Measurements from ENCODE around the gene PPP1R3G.

Gene PPP1R3G

GRCh38 chr6:5080574-5080973 lies 4.6 kb upstream of the PPP1R3G start:
- peaks cover 15% of the 10 kb centered on the region for H3K4me1 ChIP-seq
- no peaks in the 10 kb centered on the region for H3K36me3 ChIP-seq (replicated peaks)
- H3K4me3 ChIP-seq, result no peak overlapping the region
- DNase-seq (ENCODE audit: low spot score in 2 of 2), result no peak
- no peaks in the 10 kb centered on the region for H3K27me3 ChIP-seq (ENCODE audit: low read depth)
- H3K9me3 ChIP-seq, result no peaks in the 10 kb centered on the region
- in situ Hi-C loops (cut with MboI; ENCODE audit: low sequenced_read_pairs), result no loop called here

GRCh38 chr6:5081182-5081581 lies 4.0 kb upstream of the PPP1R3G start:
- in situ Hi-C loops (cut with MboI; ENCODE audit: low sequenced_read_pairs), result no loop called here
- H3K27me3 ChIP-seq (ENCODE audit: low read depth), result no peaks in the 10 kb centered on the region

GRCh38 chr6:5081955-5082354 lies 3.2 kb upstream of the PPP1R3G start:
- no peaks in the 10 kb centered on the region for H3K27me3 ChIP-seq (ENCODE audit: low read depth)
- H3K4me1 ChIP-seq, result peaks cover 15% of the 10 kb centered on the region
- in situ Hi-C loops (cut with MboI; ENCODE audit: low sequenced_read_pairs), result no loop called here
- no peak for DNase-seq (ENCODE audit: low spot score in 2 of 2)
- H3K36me3 ChIP-seq (replicated peaks), result no peaks in the 10 kb centered on the region
- H3K9me3 ChIP-seq, result no peaks in the 10 kb centered on the region
- no peak overlapping the region for H3K4me3 ChIP-seq

More at GRCh38 chr6:5081182-5081581, 4.0 kb upstream of the PPP1R3G start:
- H3K9me3 ChIP-seq, result no peaks in the 10 kb centered on the region
- no peak for DNase-seq (ENCODE audit: low spot score in 2 of 2)
- H3K4me3 ChIP-seq, result no peak overlapping the region
- H3K36me3 ChIP-seq (replicated peaks), result no peaks in the 10 kb centered on the region
- peaks cover 15% of the 10 kb centered on the region for H3K4me1 ChIP-seq

GRCh38 chr6:5082487-5083306 lies 2.4 kb upstream of the PPP1R3G start:
- Histone ChIP-seq H3K9me3 (no peaks in the 10 kb centered on the region), H3K4me1 (peaks cover 15% of the 10 kb centered on the region), H3K4me3 (no peak overlapping the region), H3K36me3 (replicated peaks) (no peaks in the 10 kb centered on the region), H3K27me3 (ENCODE audit: low read depth) (no peaks in the 10 kb centered on the region)
- DNase-seq (ENCODE audit: low spot score in 2 of 2), result peak; percentile 63 to 83
- in situ Hi-C loops (cut with MboI; ENCODE audit: low sequenced_read_pairs), result no loop called here

GRCh38 chr6:5083307-5083583 lies 1.9 kb upstream of the PPP1R3G start:
- DNase-seq (ENCODE audit: low spot score in 2 of 2), result no peak
- peaks cover 15% of the 10 kb centered on the region for H3K4me1 ChIP-seq
- H3K27me3 ChIP-seq (ENCODE audit: low read depth), result no peaks in the 10 kb centered on the region
- in situ Hi-C loops (cut with MboI; ENCODE audit: low sequenced_read_pairs), result no loop called here
- H3K4me3 ChIP-seq, result no peak overlapping the region
- H3K36me3 ChIP-seq (replicated peaks), result no peaks in the 10 kb centered on the region
- no peaks in the 10 kb centered on the region for H3K9me3 ChIP-seq

GRCh38 chr6:5083813-5084359 lies 1.3 kb upstream of the PPP1R3G start:
- Histone ChIP-seq H3K4me1 (peaks cover 15% of the 10 kb centered on the region), H3K9me3 (no peaks in the 10 kb centered on the region), H3K27me3 (ENCODE audit: low read depth) (no peaks in the 10 kb centered on the region), H3K4me3 (no peak overlapping the region), H3K36me3 (replicated peaks) (no peaks in the 10 kb centered on the region)
- in situ Hi-C loops (cut with MboI; ENCODE audit: low sequenced_read_pairs), result no loop called here
- no peak for DNase-seq (ENCODE audit: low spot score in 2 of 2)

GRCh38 chr6:5084360-5084780 lies 771 bp upstream of the PPP1R3G start:
- Histone ChIP-seq H3K9me3 (no peaks in the 10 kb centered on the region), H3K4me1 (peaks cover 15% of the 10 kb centered on the region), H3K4me3 (peak overlapping the region; percentile 18), H3K27me3 (ENCODE audit: low read depth) (no peaks in the 10 kb centered on the region), H3K36me3 (replicated peaks) (no peaks in the 10 kb centered on the region)
- in situ Hi-C loops (cut with MboI; ENCODE audit: low sequenced_read_pairs), result no loop called here
- DNase-seq (ENCODE audit: low spot score in 2 of 2), result peak in 1 of 2 experiments; percentile 18

GRCh38 chr6:5085648-5086293 lies 630 bp downstream of the PPP1R3G start:
- in situ Hi-C loops (cut with MboI; ENCODE audit: low sequenced_read_pairs), result no loop called here
- H3K36me3 ChIP-seq (replicated peaks), result no peaks in the 10 kb centered on the region
- H3K4me1 ChIP-seq, result peaks cover 15% of the 10 kb centered on the region
- no peaks in the 10 kb centered on the region for H3K27me3 ChIP-seq (ENCODE audit: low read depth)
- H3K9me3 ChIP-seq, result no peaks in the 10 kb centered on the region
- no peak overlapping the region for H3K4me3 ChIP-seq
- DNase-seq (ENCODE audit: low spot score in 2 of 2), result no peak

- no peak for DNase-seq (ENCODE audit: low spot score in 2 of 2)
- Histone ChIP-seq H3K4me1 (peaks cover 15% of the 10 kb centered on the region), H3K4me3 (no peak overlapping the region), H3K36me3 (replicated peaks) (no peaks in the 10 kb centered on the region), H3K27me3 (ENCODE audit: low read depth) (no peaks in the 10 kb centered on the region), H3K9me3 (no peaks in the 10 kb centered on the region)
- in situ Hi-C loops (cut with MboI; ENCODE audit: low sequenced_read_pairs), result no loop called here
Observed at GRCh38 chr6:5086294-5086890, 1.3 kb downstream of the PPP1R3G start.

- Histone ChIP-seq H3K4me3 (no peak overlapping the region), H3K36me3 (replicated peaks) (no peaks in the 10 kb centered on the region), H3K9me3 (no peaks in the 10 kb centered on the region), H3K27me3 (ENCODE audit: low read depth) (no peaks in the 10 kb centered on the region), H3K4me1 (peaks cover 11% of the 10 kb centered on the region)
- in situ Hi-C loops (cut with MboI; ENCODE audit: low sequenced_read_pairs), result no loop called here
- no peak for DNase-seq (ENCODE audit: low spot score in 2 of 2)
Observed at GRCh38 chr6:5087389-5087788, 2.2 kb downstream of the PPP1R3G start.

GRCh38 chr6:5088780-5089179 lies 3.6 kb downstream of the PPP1R3G start:
- peaks cover 3% of the 10 kb centered on the region for H3K4me1 ChIP-seq
- no peaks in the 10 kb centered on the region for H3K9me3 ChIP-seq
- in situ Hi-C loops (cut with MboI; ENCODE audit: low sequenced_read_pairs), result no loop called here
- no peak overlapping the region for H3K4me3 ChIP-seq
- no peak for DNase-seq (ENCODE audit: low spot score in 2 of 2)
- no peaks in the 10 kb centered on the region for H3K27me3 ChIP-seq (ENCODE audit: low read depth)
- no peaks in the 10 kb centered on the region for H3K36me3 ChIP-seq (replicated peaks)

GRCh38 chr6:5089481-5090438 lies 4.6 kb downstream of the PPP1R3G start:
- Histone ChIP-seq H3K36me3 (replicated peaks) (no peaks in the 10 kb centered on the region), H3K27me3 (ENCODE audit: low read depth) (no peaks in the 10 kb centered on the region), H3K4me3 (no peak overlapping the region), H3K9me3 (no peaks in the 10 kb centered on the region), H3K4me1 (no peaks in the 10 kb centered on the region)
- DNase-seq (ENCODE audit: low spot score in 2 of 2), result no peak
- in situ Hi-C loops (cut with MboI; ENCODE audit: low sequenced_read_pairs), result no loop called here

- no peak for DNase-seq (ENCODE audit: low spot score in 2 of 2)
- H3K4me1 ChIP-seq, result no peaks in the 10 kb centered on the region
- no peak overlapping the region for H3K4me3 ChIP-seq
- H3K27me3 ChIP-seq (ENCODE audit: low read depth), result no peaks in the 10 kb centered on the region
- in situ Hi-C loops (cut with MboI; ENCODE audit: low sequenced_read_pairs), result no loop called here
- H3K36me3 ChIP-seq (replicated peaks), result no peaks in the 10 kb centered on the region
- no peaks in the 10 kb centered on the region for H3K9me3 ChIP-seq
Observed at GRCh38 chr6:5090603-5091002, 5.5 kb downstream of the PPP1R3G start.
